ENCODE data around the gene MBLAC1. TPM values are rescaled to one million over a fixed set of nuclear protein-coding genes. Genes with fewer than 3 reads are reported as not detected.
"Not testable (repeated sequence)": the region's sequence is repeated elsewhere in the genome, so short reads cannot be mapped to it uniquely, and the experiment has no call there.

The MBLAC1 gene
- total RNA-seq, 1 donor from 2014 or later = not detected

GRCh38 chr7:100132697-100133151 lies 6.0 kb downstream of the MBLAC1 start:
- H3K27ac ChIP-seq = no peak overlapping the region
- peak; percentile 62 to 70 (median 69) for TF ChIP-seq CTCF (IDR thresholded peaks at IDR 0.05)
- no peaks in the 10 kb centered on the region for H3K9me3 ChIP-seq
- peaks cover 0 to 8% of the 10 kb centered on the region in 2 donors for H3K4me1 ChIP-seq
- no peak for DNase-seq (ENCODE audit: low spot score in 2 of 2)
- no peaks in the 10 kb centered on the region for H3K36me3 ChIP-seq
- intact Hi-C loops (cut with DNase I) = loop anchor here (5.0 kb wide), 2 partner anchors 85 to 140 kb away; partner anchors contain the start of gene PVRIG
- no peaks in the 10 kb centered on the region for H3K27me3 ChIP-seq
- no peak overlapping the region for H3K4me3 ChIP-seq

DNA sequence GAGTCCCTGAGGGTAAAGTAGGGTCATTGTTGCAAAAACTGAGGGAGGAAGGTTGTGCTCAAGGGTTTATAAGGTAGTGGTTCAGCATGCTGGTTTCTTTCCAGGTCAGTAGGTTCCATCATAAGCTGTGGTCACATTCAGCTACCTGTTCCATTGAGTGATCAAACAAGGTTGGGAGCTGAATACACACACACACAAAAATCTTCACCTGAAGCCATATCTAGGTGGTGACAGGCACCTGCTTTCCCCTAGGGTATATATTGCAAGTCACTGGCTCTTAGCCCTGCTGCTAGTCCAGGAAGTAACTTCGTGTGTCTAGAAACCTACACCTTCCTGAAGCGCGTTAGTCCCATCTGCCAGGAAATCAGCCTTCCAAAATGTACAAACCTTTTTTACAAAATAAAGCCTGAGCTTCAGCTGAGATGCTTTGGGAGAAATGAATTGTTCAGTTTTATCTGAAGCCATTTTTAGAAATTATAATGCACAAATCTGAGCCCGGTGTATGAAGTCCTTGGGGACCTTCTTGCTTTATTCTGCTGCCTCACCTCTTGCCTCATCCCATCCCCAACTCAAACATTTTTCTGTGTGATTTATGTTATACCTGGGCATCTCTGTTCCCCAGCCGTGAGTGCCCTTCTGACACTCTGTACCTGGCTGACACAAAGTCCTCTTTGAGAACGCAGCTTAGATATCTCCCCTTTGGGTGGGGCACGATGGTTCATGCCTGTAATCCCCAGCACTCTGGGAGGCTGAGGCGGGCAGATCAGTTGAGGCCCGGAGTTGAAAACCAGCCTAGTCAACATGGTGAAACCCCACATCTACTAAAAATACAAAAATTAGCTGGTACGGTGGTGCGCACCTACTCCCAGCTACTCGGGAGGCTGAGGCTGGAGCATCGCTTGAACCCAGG lies 11.3 kb downstream of the MBLAC1 start:
- Histone ChIP-seq H3K4me1 (no peaks in the 10 kb centered on the region), H3K4me3 (no peak overlapping the region), H3K27ac (no peak overlapping the region), H3K36me3 (no peaks in the 10 kb centered on the region), H3K9me3 (no peaks in the 10 kb centered on the region), H3K27me3 (no peaks in the 10 kb centered on the region)
- DNase-seq (ENCODE audit: low spot score in 2 of 2) = no peak
- intact Hi-C loops (cut with DNase I) = no loop called here
- no peak for TF ChIP-seq CTCF (IDR thresholded peaks at IDR 0.05)

GRCh38 chr7:100141555-100141949 lies 14.8 kb downstream of the MBLAC1 start:
- no peak for TF ChIP-seq CTCF (IDR thresholded peaks at IDR 0.05)
- intact Hi-C loops (cut with DNase I) = no loop called here
- Histone ChIP-seq H3K27ac (no peak overlapping the region), H3K27me3 (no peaks in the 10 kb centered on the region), H3K9me3 (no peaks in the 10 kb centered on the region), H3K4me3 (no peak overlapping the region), H3K36me3 (no peaks in the 10 kb centered on the region), H3K4me1 (no peaks in the 10 kb centered on the region)
- DNase-seq (ENCODE audit: low spot score in 2 of 2) = no peak

- TF ChIP-seq CTCF (IDR thresholded peaks at IDR 0.05) = no peak
- intact Hi-C loops (cut with DNase I) = no loop called here
- H3K4me3 ChIP-seq = no peak overlapping the region
- no peaks in the 10 kb centered on the region for H3K4me1 ChIP-seq
- no peaks in the 10 kb centered on the region for H3K36me3 ChIP-seq
- no peak for DNase-seq (ENCODE audit: low spot score in 2 of 2)
- H3K27ac ChIP-seq = no peak overlapping the region
- H3K9me3 ChIP-seq = no peaks in the 10 kb centered on the region
- H3K27me3 ChIP-seq = no peaks in the 10 kb centered on the region
Observed at GRCh38 chr7:100142461-100142860, 15.7 kb downstream of the MBLAC1 start.

DNA sequence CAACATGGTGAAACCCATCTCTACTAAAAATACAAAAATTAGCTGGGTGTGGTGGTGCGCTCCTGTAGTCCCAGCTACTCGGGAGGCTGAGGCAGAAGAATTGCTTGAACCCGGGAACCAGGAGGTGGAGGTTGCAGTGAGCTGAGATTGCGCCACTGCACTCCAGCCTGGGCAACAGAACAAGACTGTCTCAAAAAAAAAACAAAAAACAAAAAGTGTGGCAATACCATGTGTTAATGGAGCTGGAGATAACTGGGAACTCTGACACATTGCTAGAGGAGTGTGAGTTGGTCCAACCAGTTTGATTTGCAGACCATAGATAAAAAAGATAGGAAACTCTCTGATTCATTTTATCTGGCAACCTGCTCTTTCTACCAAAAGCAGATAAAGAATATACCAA lies 19.6 kb downstream of the MBLAC1 start:
- H3K27ac ChIP-seq; DNase-seq (ENCODE audit: low spot score in 2 of 2); H3K4me3 ChIP-seq; intact Hi-C loops (cut with DNase I); H3K36me3 ChIP-seq; H3K27me3 ChIP-seq; H3K4me1 ChIP-seq; H3K9me3 ChIP-seq: not testable (repeated sequence)

DNA sequence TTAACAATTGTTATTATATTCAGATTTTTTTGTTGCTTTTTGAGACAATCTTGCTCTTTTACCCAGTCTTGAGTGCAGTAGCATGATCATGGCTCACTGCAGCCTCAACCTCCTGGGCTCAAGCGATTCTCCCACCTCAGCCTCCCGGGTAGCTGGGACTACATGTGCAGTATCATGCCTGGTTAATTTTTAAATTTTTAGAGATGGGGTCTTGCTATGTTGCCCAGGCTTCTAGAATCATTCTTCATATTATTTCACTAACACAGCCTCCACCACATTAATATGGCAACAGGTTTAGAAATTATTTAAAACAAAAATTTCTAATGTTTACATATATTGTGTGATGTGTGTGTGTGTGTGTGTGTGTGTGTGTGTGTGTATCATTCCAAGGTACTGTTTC lies 20.5 kb downstream of the MBLAC1 start:
- Histone ChIP-seq H3K4me1 (peaks cover 6 to 9% of the 10 kb centered on the region in 2 donors), H3K27ac (no peak overlapping the region), H3K36me3 (no peaks in the 10 kb centered on the region), H3K27me3 (no peaks in the 10 kb centered on the region), H3K9me3 (no peaks in the 10 kb centered on the region), H3K4me3 (no peak overlapping the region)
- no peak for DNase-seq (ENCODE audit: low spot score in 2 of 2)
- intact Hi-C loops (cut with DNase I) = no loop called here
- no peak for TF ChIP-seq CTCF (IDR thresholded peaks at IDR 0.05)

Data from ascending aorta (tissue), 2 donors.